ENCODE measurements around the gene ATP6V0A4.
A peak's percentile ranks its signal among the peaks of the same experiment; 100 is the strongest.
"Not testable (repeated sequence)": the region's sequence is repeated elsewhere in the genome, so short reads cannot be mapped to it uniquely, and the experiment has no call there.

Gene ATP6V0A4

DNA sequence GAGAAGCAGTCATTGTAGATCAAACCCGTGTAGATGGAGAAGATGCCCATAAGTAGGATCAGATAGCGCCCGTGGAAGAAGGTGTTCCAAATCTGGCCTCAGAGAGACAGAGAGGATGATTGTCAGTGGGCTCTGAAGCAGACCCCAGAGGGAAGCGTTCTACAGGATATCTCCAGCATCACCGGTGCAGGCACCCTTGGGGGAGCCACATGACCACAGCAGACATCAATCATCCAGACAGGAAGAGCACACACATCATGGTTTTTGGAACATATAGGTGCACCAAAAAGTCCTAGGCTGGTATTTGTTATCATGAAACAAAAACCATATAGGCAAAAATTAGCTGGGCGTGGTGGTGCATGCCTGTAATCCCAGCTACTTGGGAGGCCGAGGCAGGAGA lies 52.8 kb downstream of the ATP6V0A4 start:
- H3K4me1 Mint-ChIP-seq = peaks cover 14% of the 10 kb centered on the region
- no peak overlapping the region for H3K27ac Mint-ChIP-seq
- TF ChIP-seq, protein P1, sequence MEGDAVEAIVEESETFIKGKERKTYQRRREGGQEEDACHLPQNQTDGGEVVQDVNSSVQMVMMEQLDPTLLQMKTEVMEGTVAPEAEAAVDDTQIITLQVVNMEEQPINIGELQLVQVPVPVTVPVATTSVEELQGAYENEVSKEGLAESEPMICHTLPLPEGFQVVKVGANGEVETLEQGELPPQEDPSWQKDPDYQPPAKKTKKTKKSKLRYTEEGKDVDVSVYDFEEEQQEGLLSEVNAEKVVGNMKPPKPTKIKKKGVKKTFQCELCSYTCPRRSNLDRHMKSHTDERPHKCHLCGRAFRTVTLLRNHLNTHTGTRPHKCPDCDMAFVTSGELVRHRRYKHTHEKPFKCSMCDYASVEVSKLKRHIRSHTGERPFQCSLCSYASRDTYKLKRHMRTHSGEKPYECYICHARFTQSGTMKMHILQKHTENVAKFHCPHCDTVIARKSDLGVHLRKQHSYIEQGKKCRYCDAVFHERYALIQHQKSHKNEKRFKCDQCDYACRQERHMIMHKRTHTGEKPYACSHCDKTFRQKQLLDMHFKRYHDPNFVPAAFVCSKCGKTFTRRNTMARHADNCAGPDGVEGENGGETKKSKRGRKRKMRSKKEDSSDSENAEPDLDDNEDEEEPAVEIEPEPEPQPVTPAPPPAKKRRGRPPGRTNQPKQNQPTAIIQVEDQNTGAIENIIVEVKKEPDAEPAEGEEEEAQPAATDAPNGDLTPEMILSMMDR (IDR thresholded peaks at IDR 0.05) = no peak
- no peak overlapping the region for H3K4me3 Mint-ChIP-seq
- H3K27me3 Mint-ChIP-seq (ENCODE audit: low read depth, poor library complexity) = peaks cover 9% of the 10 kb centered on the region
- DNase-seq = no peak
- no peaks in the 10 kb centered on the region for H3K36me3 Mint-ChIP-seq (ENCODE audit: low read depth)
- no peaks in the 10 kb centered on the region for H3K9me3 Mint-ChIP-seq

DNA sequence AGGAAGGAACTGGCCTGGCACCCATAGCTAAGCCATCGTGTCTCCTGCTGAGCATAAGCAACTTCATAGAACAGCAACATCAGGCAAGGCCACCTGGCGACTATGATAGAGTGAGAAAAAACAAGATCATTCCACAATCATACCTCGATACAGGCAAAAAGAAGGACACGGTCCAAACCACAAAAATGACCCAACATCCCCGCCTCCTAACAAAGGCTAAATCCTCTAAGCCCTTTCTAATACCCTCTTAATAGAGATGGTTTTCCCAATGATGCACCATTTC lies 56.6 kb downstream of the ATP6V0A4 start:
- no peak for DNase-seq
- H3K4me3 Mint-ChIP-seq = no peak overlapping the region
- H3K36me3 Mint-ChIP-seq (ENCODE audit: low read depth) = no peaks in the 10 kb centered on the region
- no peak overlapping the region for H3K27ac Mint-ChIP-seq
- peaks cover 6% of the 10 kb centered on the region for H3K27me3 Mint-ChIP-seq (ENCODE audit: low read depth, poor library complexity)
- H3K9me3 Mint-ChIP-seq = peaks cover 3% of the 10 kb centered on the region
- peaks cover 11% of the 10 kb centered on the region for H3K4me1 Mint-ChIP-seq
- TF ChIP-seq, protein P1 (IDR thresholded peaks at IDR 0.05) = no peak

DNA sequence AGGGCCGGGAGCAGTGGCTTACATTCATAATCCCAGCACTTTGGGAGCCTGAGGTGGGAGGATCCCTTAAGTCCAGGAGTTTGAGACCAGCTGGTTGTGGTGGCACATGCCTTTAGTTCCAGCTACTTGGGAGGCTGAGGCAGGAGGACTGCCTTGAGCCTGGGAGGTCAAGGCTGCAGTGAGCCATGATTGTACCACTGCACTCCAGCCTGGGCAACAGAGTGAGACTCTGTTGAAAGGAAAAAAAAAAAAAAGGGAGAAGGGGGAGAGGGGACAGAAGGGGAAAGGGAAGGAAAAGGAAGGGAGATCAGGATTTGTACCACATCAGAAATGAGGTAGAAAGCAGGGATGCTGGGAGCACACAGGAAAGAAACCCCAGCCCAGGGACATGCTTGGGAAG lies 58.1 kb downstream of the ATP6V0A4 start:
- no peak for DNase-seq
- Mint-ChIP-seq H3K9me3 (peaks cover 3% of the 10 kb centered on the region), H3K4me3 (no peak overlapping the region), H3K36me3 (ENCODE audit: low read depth) (no peaks in the 10 kb centered on the region), H3K27ac (no peak overlapping the region), H3K4me1 (peaks cover 11% of the 10 kb centered on the region), H3K27me3 (ENCODE audit: low read depth, poor library complexity) (peaks cover 6% of the 10 kb centered on the region)
- TF ChIP-seq, protein P1 (IDR thresholded peaks at IDR 0.05) = no peak

DNA sequence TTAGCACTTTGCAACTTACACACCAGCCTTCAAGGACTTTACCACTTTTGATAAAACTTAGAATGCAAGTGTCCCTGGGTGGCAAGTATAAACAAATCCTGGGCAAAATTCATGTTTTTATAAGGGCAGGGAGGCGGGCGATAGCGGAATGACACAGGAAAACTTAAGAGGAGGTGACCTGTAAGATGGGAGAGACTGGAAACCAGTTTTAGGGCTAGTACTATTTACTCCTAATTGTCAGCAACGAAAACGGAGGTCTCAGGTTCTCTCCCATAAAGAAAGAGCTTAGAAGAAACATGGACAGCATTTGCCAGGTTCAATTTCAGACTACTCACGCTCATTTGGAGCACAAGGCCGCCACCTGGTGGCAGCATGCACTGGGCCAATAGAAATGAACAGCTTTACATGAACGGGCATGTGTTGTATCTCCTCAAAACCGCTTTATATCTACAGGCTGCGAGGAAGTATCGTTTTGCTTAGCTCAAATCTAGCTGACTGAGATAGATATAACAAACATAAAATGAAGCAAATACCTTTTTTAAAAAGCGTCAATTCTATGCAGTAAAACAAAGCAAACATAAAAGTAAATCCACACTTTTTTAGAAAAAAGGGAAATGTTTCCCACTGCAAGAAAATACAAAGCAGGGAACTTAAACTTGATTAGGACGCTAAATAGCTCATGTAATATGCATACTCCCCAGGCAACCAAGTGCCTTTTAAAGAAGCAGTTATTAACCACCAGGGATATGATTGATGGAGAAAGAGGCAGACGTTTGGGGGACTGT lies 59.3 kb downstream of the ATP6V0A4 start:
- Mint-ChIP-seq H3K36me3 (ENCODE audit: low read depth) (no peaks in the 10 kb centered on the region), H3K4me3 (no peak overlapping the region), H3K9me3 (peaks cover 3% of the 10 kb centered on the region), H3K27me3 (ENCODE audit: low read depth, poor library complexity) (peaks cover 7% of the 10 kb centered on the region), H3K27ac (no peak overlapping the region), H3K4me1 (peaks cover 11% of the 10 kb centered on the region)
- DNase-seq = peak; percentile 86
- TF ChIP-seq, protein P1 (IDR thresholded peaks at IDR 0.05) = peak; percentile 94

DNA sequence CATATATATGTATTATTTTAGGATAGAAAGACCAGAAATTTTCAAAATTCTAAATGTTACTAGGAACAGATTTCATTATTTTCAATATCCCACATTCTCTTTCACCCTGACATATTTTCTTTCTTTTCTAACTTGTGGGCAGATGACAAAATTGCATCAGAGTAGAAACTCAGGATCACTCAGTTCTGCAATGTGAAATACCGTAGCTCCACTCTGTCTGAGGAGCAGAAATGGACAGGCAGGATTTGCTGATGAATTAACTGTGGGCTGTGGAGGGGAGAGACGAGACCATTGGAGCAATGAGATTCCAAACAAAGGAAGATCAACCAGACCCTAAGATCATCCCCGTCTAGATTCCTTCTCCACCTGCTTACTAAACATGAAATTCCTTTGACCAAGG lies 59.9 kb downstream of the ATP6V0A4 start:
- Mint-ChIP-seq H3K9me3 (peaks cover 3% of the 10 kb centered on the region), H3K4me1 (peaks cover 11% of the 10 kb centered on the region), H3K27ac (no peak overlapping the region), H3K36me3 (ENCODE audit: low read depth) (no peaks in the 10 kb centered on the region), H3K27me3 (ENCODE audit: low read depth, poor library complexity) (peaks cover 7% of the 10 kb centered on the region), H3K4me3 (no peak overlapping the region)
- DNase-seq = no peak
- TF ChIP-seq, protein P1 (IDR thresholded peaks at IDR 0.05) = no peak

DNA sequence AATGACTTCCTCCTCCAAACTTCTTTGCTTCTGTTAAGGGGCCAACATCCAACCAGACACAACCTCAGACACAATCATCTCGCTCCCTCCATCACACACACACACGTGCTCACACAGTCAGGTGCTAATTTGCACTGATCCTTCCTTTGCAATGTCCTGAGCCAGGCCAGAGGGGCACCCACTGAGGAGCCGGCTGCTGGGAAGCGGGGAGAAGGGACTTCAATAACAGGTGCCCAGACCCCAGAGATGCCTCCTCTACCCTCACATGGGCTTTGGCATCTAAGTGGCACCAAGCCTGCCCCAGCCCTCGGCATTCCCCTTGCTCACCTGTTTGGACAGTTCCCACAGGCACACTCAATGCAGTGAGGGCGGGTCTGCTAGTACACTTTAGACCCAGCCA lies 62.6 kb downstream of the ATP6V0A4 start:
- TF ChIP-seq, protein P1 (IDR thresholded peaks at IDR 0.05) = no peak

DNA sequence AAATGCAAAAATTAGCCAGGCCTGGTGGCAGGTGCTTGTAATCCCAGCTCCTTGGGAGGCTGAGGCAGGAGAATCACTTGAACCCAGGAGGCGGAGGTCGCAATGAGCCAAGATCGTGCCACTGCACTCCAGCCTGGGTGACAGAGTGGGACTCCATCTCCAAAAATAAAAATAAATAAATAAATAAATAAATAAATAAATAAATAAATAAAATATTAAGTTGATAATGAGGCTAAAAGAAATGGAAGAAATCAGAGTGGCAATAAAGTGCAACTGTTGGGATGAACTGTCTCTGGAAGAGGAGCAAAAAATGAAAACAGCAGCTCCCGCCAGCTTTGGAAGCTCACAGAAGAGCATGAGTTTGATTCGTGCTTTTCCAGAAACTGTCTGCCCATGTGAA lies 66.3 kb downstream of the ATP6V0A4 start:
- H3K9me3 Mint-ChIP-seq; H3K4me3 Mint-ChIP-seq; H3K27ac Mint-ChIP-seq; DNase-seq; H3K36me3 Mint-ChIP-seq (ENCODE audit: low read depth): not testable (repeated sequence)
- H3K27me3 Mint-ChIP-seq (ENCODE audit: low read depth, poor library complexity) = peaks cover 13% of the 10 kb centered on the region
- H3K4me1 Mint-ChIP-seq = peaks cover 14% of the 10 kb centered on the region

More for the DNA sequence above, 62.6 kb downstream of the ATP6V0A4 start:
- H3K4me3 Mint-ChIP-seq = no peak overlapping the region
- H3K4me1 Mint-ChIP-seq = peaks cover 11% of the 10 kb centered on the region
- no peaks in the 10 kb centered on the region for H3K36me3 Mint-ChIP-seq (ENCODE audit: low read depth)
- peaks cover 3% of the 10 kb centered on the region for H3K9me3 Mint-ChIP-seq
- H3K27me3 Mint-ChIP-seq (ENCODE audit: low read depth, poor library complexity) = peaks cover 4% of the 10 kb centered on the region
- no peak overlapping the region for H3K27ac Mint-ChIP-seq
- DNase-seq = no peak

Measured in nephron progenitor cell (in vitro differentiated cells).